ENCODE results near the gene DPM2. TPM values are rescaled to one million over a fixed set of nuclear protein-coding genes. Genes with fewer than 3 reads are reported as not detected.
A peak's percentile ranks its signal among the peaks of the same experiment; 100 is the strongest.

The DPM2 gene
- total and polyA plus RNA-seq, 4 donors = 18.2 to 26.3 (median 21.4) TPM

DNA sequence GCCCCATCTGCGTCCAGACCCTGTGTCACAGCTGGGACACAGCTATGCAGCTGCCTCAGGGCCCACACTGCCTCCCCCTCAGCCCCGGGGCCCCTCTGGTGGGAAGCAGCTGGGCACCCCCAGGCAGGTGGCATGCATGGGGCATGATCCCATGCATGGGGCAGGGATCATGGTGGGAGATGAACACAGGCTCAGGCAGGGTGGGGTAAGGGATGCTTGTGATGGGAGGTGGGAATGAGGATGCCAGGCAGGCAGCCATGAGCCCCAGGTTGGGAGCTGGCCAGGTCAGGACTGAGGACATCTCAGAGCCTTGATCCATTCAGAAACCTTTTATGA, 23.5 kb upstream of the DPM2 start:
- Histone ChIP-seq H3K9me3 (ENCODE audit: control insufficient read depth, low read length) (no peaks in the 10 kb centered on the region), H3K27me3 (ENCODE audit: control insufficient read depth in 1 of 2, insufficient read depth in 2 of 2, low read length in 1 of 2) (no peaks in the 10 kb centered on the region), H3K4me3 (ENCODE audit: low read length in 2 of 2) (no peak overlapping the region), H3K27ac (ENCODE audit: low read depth in 1 of 2, low read length in 2 of 2) (no peak overlapping the region), H3K36me3 (ENCODE audit: control insufficient read depth in 1 of 2, insufficient read depth in 2 of 2, low read length in 1 of 2) (no peaks in the 10 kb centered on the region), H3K4me1 (ENCODE audit: control insufficient read depth in 1 of 2, insufficient read depth in 2 of 2, low read length in 2 of 2) (peaks cover 0 to 4% of the 10 kb centered on the region in 2 donors)
- 95 to 100% methylated on average over 2 of the region's 2 CpGs for WGBS, 2 donors
- intact Hi-C loops (cut with DNase I) = no loop called here
- ATAC-seq (ENCODE audit: low FRiP score) (no peak), DNase-seq (no peak)

DNA sequence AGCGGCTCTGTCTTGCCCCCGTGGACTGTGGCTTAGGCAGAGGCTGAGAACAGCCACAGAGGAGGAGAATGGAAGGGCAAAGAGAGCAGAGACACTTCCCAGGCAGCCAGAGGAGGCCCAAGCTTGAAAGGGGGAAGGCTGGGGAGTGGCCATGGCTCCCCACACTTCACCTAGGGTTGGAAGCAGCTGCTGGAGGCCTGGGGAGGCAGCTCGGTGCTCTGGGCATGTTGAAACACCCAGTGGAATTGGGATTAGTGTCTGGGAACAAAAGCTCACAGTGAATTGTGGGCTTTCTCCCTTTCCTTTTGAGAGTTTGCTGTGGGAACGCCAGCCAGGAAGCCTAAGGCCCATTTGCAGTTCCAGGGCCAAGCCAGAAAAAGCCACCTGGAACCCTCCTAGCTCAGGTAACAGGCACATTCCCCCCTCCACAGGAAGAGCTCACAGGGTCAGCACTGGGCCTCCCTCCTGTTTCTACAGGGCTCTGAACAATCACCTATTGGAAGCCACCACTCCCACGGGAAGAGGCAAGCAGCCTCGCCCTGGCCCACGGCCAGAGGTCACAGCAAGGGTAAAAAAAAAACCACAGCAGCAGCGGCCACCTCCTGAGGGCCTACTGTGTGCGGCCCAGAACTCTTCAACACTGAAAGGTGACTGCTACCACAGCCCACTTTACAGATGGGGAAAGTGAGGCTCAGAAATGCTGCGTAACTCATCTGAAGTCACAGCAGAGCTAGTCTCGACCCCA, 22.9 kb upstream of the DPM2 start:
- Histone ChIP-seq H3K27me3 (ENCODE audit: control insufficient read depth in 1 of 2, insufficient read depth in 2 of 2, low read length in 1 of 2) (no peaks in the 10 kb centered on the region), H3K4me1 (ENCODE audit: control insufficient read depth in 1 of 2, insufficient read depth in 2 of 2, low read length in 2 of 2) (peaks cover 0 to 4% of the 10 kb centered on the region in 2 donors), H3K4me3 (ENCODE audit: low read length in 2 of 2) (no peak overlapping the region), H3K27ac (ENCODE audit: low read depth in 1 of 2, low read length in 2 of 2) (no peak overlapping the region), H3K36me3 (ENCODE audit: control insufficient read depth in 1 of 2, insufficient read depth in 2 of 2, low read length in 1 of 2) (no peaks in the 10 kb centered on the region), H3K9me3 (ENCODE audit: control insufficient read depth, low read length) (no peaks in the 10 kb centered on the region)
- 59 to 70% methylated on average over 11 of the region's 11 CpGs for WGBS, 2 donors
- intact Hi-C loops (cut with DNase I) = no loop called here
- ATAC-seq (ENCODE audit: low FRiP score) (no peak), DNase-seq (no peak)

DNA sequence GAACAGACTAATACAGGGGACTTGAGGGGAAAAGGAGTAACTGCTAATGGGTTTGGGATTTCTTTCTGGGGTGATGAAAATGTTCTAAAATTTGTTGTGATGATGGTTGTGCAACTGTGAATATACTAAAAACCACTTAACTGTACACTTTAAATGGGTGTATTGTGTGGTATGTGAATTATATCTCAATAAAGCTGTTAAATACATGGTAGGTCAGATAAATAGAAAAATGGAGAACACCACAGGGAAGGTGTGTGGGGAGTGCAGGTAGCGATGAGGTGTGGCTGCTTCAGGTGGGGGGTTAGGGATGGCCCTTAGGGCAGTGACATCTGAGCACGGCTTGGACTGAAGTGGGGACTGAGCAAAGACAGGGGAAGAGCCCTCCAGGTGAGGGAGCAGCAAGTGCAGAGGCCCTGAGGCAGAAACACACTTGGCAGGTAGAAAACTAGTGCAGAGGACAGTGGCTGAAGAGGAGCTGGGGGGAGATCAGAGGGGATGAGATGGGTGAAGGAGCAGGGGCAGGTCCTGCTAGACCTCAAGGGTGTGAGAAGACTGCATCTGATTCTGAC, 22.3 kb upstream of the DPM2 start:
- Histone ChIP-seq H3K27ac (ENCODE audit: low read depth in 1 of 2, low read length in 2 of 2) (no peak overlapping the region), H3K4me1 (ENCODE audit: control insufficient read depth in 1 of 2, insufficient read depth in 2 of 2, low read length in 2 of 2) (peaks cover 0 to 4% of the 10 kb centered on the region in 2 donors), H3K4me3 (ENCODE audit: low read length in 2 of 2) (no peak overlapping the region), H3K36me3 (ENCODE audit: control insufficient read depth in 1 of 2, insufficient read depth in 2 of 2, low read length in 1 of 2) (no peaks in the 10 kb centered on the region), H3K9me3 (ENCODE audit: control insufficient read depth, low read length) (no peaks in the 10 kb centered on the region), H3K27me3 (ENCODE audit: control insufficient read depth in 1 of 2, insufficient read depth in 2 of 2, low read length in 1 of 2) (no peaks in the 10 kb centered on the region)
- no peak for ATAC-seq (ENCODE audit: low FRiP score)
- no peak for DNase-seq
- 90 to 96% methylated on average over 2 of the region's 2 CpGs for WGBS, 2 donors
- intact Hi-C loops (cut with DNase I) = no loop called here

DNA sequence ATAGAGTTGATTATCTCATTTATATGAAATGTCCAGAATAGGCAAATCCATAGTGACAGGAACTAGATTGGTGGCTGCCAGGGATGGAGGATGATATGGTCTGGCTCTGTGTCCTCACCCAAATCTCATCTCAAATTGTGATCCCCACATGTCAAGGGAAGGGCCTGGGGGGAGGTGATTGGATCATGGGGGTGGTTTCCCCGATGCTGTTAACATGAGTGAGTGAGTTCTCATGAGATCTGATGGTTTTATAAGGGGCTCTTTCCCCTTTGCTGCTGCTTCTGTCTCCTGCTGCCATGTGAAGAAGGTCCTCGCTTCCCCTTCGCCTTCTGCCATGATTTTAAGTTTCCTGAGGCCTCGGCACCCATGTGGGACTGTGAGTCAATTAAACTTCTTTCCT, 21.7 kb upstream of the DPM2 start:
- no peaks in the 10 kb centered on the region for H3K27me3 ChIP-seq (ENCODE audit: control insufficient read depth in 1 of 2, insufficient read depth in 2 of 2, low read length in 1 of 2)
- 95 to 99% methylated on average over 4 of the region's 4 CpGs for WGBS, 2 donors
- ATAC-seq (ENCODE audit: low FRiP score) = no peak
- H3K4me1 ChIP-seq (ENCODE audit: control insufficient read depth in 1 of 2, insufficient read depth in 2 of 2, low read length in 2 of 2) = peaks cover 0 to 4% of the 10 kb centered on the region in 2 donors
- H3K4me3 ChIP-seq (ENCODE audit: low read length in 2 of 2) = no peak overlapping the region
- DNase-seq = no peak
- intact Hi-C loops (cut with DNase I) = no loop called here
- no peaks in the 10 kb centered on the region for H3K36me3 ChIP-seq (ENCODE audit: control insufficient read depth in 1 of 2, insufficient read depth in 2 of 2, low read length in 1 of 2)
- H3K27ac ChIP-seq (ENCODE audit: low read depth in 1 of 2, low read length in 2 of 2) = no peak overlapping the region
- no peaks in the 10 kb centered on the region for H3K9me3 ChIP-seq (ENCODE audit: control insufficient read depth, low read length)

DNA sequence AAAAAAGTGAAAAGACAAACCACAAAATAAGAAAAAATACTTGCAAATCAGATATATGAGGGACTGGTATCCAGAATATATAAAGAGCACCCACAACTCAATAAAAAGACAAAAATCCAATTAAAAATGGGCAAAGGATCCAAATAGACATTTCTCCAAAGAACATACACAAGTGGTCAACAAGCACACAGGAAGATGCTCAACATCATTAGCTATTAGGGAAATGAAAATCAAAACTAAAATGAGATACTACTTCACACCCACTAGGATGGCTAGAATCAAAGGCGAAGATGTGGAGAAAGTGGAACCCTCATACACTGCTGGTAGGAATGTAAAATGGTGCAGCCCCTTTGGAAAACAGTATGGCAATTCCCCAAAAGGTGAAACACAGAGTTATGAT, 21.1 kb upstream of the DPM2 start:
- 93 to 100% methylated on average over 1 of the region's 1 CpG for WGBS, 2 donors
- Histone ChIP-seq H3K36me3 (ENCODE audit: control insufficient read depth in 1 of 2, insufficient read depth in 2 of 2, low read length in 1 of 2) (no peaks in the 10 kb centered on the region), H3K27me3 (ENCODE audit: control insufficient read depth in 1 of 2, insufficient read depth in 2 of 2, low read length in 1 of 2) (no peaks in the 10 kb centered on the region), H3K4me3 (ENCODE audit: low read length in 2 of 2) (no peak overlapping the region), H3K9me3 (ENCODE audit: control insufficient read depth, low read length) (no peaks in the 10 kb centered on the region), H3K27ac (ENCODE audit: low read depth in 1 of 2, low read length in 2 of 2) (no peak overlapping the region), H3K4me1 (ENCODE audit: control insufficient read depth in 1 of 2, insufficient read depth in 2 of 2, low read length in 2 of 2) (peaks cover 0 to 4% of the 10 kb centered on the region in 2 donors)
- ATAC-seq (ENCODE audit: low FRiP score) (no peak), DNase-seq (no peak)
- intact Hi-C loops (cut with DNase I) = no loop called here

DNA sequence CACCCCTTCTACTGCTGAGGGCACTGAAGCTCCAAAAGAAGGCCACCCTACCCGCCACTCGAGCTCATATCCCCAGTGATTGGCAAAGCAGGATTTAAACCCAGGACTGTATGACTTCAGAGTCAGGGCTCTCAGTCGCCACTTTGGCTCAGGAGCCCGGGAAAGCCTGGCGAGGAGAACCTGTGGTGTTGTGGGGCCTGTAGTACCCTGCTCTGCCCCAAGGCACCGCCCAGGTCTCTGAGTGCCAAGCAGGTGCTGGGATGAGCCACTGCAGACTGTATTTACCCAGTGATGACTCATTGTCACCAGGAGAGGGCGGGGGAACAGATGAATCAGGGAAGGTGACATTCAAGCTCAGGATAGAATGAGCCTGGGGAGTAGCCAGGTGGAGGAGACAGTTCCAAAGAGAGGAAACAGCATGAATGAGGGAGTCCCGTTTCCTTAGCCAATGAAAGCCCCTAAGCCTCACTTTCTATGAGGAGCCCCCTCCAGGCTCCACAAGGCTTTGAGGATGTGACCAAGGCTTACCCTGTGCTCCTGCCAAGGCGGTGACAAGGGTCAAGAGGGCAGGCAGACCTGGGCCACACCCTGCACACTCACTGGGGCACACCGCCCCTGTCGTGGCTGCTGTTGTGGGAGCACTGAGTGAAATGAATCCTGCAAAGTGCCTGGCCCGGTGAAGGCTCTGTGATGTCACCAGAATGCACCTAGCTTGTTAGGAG, 17.8 kb upstream of the DPM2 start:
- Histone ChIP-seq H3K9me3 (ENCODE audit: control insufficient read depth, low read length) (no peaks in the 10 kb centered on the region), H3K4me1 (ENCODE audit: control insufficient read depth in 1 of 2, insufficient read depth in 2 of 2, low read length in 2 of 2) (no peaks in the 10 kb centered on the region), H3K36me3 (ENCODE audit: control insufficient read depth in 1 of 2, insufficient read depth in 2 of 2, low read length in 1 of 2) (no peaks in the 10 kb centered on the region), H3K27me3 (ENCODE audit: control insufficient read depth in 1 of 2, insufficient read depth in 2 of 2, low read length in 1 of 2) (no peaks in the 10 kb centered on the region), H3K4me3 (ENCODE audit: low read length in 2 of 2) (no peak overlapping the region), H3K27ac (ENCODE audit: low read depth in 1 of 2, low read length in 2 of 2) (no peak overlapping the region)
- WGBS, 2 donors = 62 to 65% methylated on average over 12 of the region's 12 CpGs
- ATAC-seq (ENCODE audit: low FRiP score) = peak; percentile 57
- intact Hi-C loops (cut with DNase I) = no loop called here
- no peak for DNase-seq

DNA sequence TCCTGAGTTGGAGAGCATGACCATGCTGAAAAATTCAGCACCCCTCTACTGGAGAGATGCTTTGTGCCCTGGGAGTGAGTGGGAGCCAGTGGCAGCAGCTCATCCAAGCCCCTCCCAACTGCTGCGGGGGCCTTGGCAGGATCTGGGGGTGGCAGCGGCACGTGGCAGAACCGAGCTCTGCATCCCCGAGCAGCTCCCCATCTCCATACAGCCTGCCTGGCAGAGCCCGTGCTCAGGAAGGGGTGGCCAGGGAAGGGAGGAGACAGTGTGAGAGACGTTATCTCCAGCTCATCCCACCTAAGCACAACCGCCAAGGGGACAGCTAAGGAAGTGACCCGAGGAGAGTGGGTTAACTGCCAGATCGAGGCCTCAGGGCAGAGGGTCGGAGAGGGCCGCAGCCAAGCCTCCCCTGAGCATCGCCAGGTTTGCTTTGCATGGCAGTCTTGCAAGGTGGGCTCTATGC, 17.2 kb upstream of the DPM2 start:
- DNase-seq = no peak
- H3K4me3 ChIP-seq (ENCODE audit: low read length in 2 of 2) = no peak overlapping the region
- H3K9me3 ChIP-seq (ENCODE audit: control insufficient read depth, low read length) = no peaks in the 10 kb centered on the region
- no peak overlapping the region for H3K27ac ChIP-seq (ENCODE audit: low read depth in 1 of 2, low read length in 2 of 2)
- intact Hi-C loops (cut with DNase I) = no loop called here
- 35 to 39% methylated on average over 13 of the region's 13 CpGs for WGBS, 2 donors
- H3K36me3 ChIP-seq (ENCODE audit: control insufficient read depth in 1 of 2, insufficient read depth in 2 of 2, low read length in 1 of 2) = no peaks in the 10 kb centered on the region
- H3K27me3 ChIP-seq (ENCODE audit: control insufficient read depth in 1 of 2, insufficient read depth in 2 of 2, low read length in 1 of 2) = no peaks in the 10 kb centered on the region
- no peaks in the 10 kb centered on the region for H3K4me1 ChIP-seq (ENCODE audit: control insufficient read depth in 1 of 2, insufficient read depth in 2 of 2, low read length in 2 of 2)
- ATAC-seq (ENCODE audit: low FRiP score) = no peak

DNA sequence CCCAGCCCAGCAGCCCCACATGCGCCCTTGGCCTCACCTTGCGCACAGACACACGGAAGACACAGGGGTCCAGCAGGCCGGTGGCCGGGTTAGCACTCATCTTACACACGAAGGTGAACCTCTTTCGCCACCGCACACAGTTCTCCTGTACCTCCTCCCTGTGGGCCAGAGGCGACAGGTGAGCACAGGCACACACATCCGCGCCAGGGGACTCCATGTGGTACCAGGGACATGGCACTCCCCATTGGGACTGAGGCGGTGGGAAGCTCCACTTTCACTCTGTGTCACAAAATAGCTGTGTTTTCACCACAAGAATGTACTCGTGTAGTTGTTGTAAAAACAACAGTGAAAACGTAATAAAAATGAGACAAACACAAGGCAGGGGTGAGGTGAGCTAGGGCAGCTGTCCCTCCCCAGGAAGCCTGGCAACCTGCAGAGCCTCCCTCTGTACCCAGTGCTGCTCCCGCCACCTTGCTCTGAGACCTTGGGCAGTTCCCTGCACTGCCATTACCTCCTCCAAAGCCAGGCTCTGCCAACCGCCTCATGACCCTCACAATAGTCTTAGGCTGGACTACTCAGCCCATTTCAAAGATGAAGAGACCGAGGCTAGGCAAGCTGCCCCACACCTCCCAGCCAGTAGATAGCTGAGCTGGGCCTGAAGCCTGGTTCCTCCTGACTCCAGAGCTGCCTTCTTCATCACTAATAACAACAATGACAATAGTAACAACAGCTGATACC, 16.3 kb upstream of the DPM2 start:
- Histone ChIP-seq H3K36me3 (ENCODE audit: control insufficient read depth in 1 of 2, insufficient read depth in 2 of 2, low read length in 1 of 2) (no peaks in the 10 kb centered on the region), H3K4me1 (ENCODE audit: control insufficient read depth in 1 of 2, insufficient read depth in 2 of 2, low read length in 2 of 2) (no peaks in the 10 kb centered on the region), H3K27ac (ENCODE audit: low read depth in 1 of 2, low read length in 2 of 2) (no peak overlapping the region), H3K4me3 (ENCODE audit: low read length in 2 of 2) (no peak overlapping the region), H3K9me3 (ENCODE audit: control insufficient read depth, low read length) (no peaks in the 10 kb centered on the region), H3K27me3 (ENCODE audit: control insufficient read depth in 1 of 2, insufficient read depth in 2 of 2, low read length in 1 of 2) (no peaks in the 10 kb centered on the region)
- no peak for DNase-seq
- 88% methylated on average over 17 of the region's 17 CpGs for WGBS, 2 donors
- intact Hi-C loops (cut with DNase I) = no loop called here
- ATAC-seq (ENCODE audit: low FRiP score) = no peak
